Progenitor cell of endocrine pancreas (in vitro differentiated cells): Measurements from ENCODE around the gene ANGPTL2. TPM values are rescaled to one million over a fixed set of nuclear protein-coding genes. Genes with fewer than 3 reads are reported as not detected.

Experiments used
- DNase-seq: peaks from one replicate; pipeline ENCODE4 v3.0.0; 2021; ENCODE audit warnings: low spot score; ENCODE audit not compliant: unreplicated experiment
- H3K27ac Mint-ChIP-seq: 2 replicates; pipeline ENCODE4 v1.8.0; 2021; ENCODE audit warnings: mild to moderate bottlenecking, moderate library complexity, mixed read lengths
- H3K27me3 Mint-ChIP-seq: 2 replicates; pipeline ENCODE4 v1.8.0; 2021; ENCODE audit warnings: mixed read lengths
- H3K36me3 Mint-ChIP-seq: 2 replicates; pipeline ENCODE4 v1.8.0; 2022; ENCODE audit warnings: mixed read lengths; ENCODE audit not compliant: insufficient read depth
- H3K4me1 Mint-ChIP-seq: 2 replicates; pipeline ENCODE4 v1.8.0; 2021; ENCODE audit warnings: low read depth, mixed read lengths
- H3K4me3 Mint-ChIP-seq: 2 replicates; pipeline ENCODE4 v1.8.0; 2021; ENCODE audit warnings: low read depth, mild to moderate bottlenecking, moderate library complexity, mixed read lengths
- H3K9me3 Mint-ChIP-seq: 2 replicates; pipeline ENCODE4 v1.8.0; 2021; ENCODE audit warnings: low read depth, mixed read lengths
- total RNA-seq: library from RNA; stranded (reverse); gene quantifications from 2 replicates; pipeline ENCODE4 v1.2.1, GENCODE V29; 2021
- TF ChIP-seq, protein P1 (sequence below): fragments of 200-600 bp; sonication (generic); IDR thresholded peaks from one replicate; pipeline ENCODE4 v1.5.0; 2021; ENCODE audit warnings: antibody characterized with exemption, mild to moderate bottlenecking; ENCODE audit not compliant: unreplicated experiment

The ANGPTL2 gene
- total RNA-seq, 1 donor from 2014 or later = 4.7 TPM

DNA sequence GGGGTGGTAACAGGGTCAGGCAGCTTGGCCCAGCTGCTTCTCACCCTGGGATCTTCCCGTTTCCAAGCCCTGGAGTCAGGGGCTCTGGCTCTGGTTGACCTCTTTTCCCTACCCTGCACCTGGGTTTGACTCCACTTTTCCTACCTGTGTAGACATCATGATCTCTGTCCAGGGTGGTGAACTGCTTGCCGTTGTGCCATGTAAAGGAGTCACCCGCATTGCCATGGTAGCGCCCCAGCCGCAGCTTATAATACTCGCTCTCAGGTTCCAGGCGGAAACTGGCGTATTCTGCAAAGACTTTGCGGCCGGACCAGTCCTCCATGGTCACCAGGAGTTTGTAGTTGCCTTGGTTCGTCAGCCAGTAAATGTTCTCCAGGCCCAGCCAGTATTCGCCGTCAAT is 30.9 kb downstream of the ANGPTL2 start:
- Mint-ChIP-seq H3K27ac (no peak overlapping the region), H3K27me3 (no peaks in the 10 kb centered on the region), H3K9me3 (no peaks in the 10 kb centered on the region), H3K4me3 (no peak overlapping the region), H3K36me3 (peaks cover 2% of the 10 kb centered on the region), H3K4me1 (no peaks in the 10 kb centered on the region)
- DNase-seq = no peak
- TF ChIP-seq, protein P1, sequence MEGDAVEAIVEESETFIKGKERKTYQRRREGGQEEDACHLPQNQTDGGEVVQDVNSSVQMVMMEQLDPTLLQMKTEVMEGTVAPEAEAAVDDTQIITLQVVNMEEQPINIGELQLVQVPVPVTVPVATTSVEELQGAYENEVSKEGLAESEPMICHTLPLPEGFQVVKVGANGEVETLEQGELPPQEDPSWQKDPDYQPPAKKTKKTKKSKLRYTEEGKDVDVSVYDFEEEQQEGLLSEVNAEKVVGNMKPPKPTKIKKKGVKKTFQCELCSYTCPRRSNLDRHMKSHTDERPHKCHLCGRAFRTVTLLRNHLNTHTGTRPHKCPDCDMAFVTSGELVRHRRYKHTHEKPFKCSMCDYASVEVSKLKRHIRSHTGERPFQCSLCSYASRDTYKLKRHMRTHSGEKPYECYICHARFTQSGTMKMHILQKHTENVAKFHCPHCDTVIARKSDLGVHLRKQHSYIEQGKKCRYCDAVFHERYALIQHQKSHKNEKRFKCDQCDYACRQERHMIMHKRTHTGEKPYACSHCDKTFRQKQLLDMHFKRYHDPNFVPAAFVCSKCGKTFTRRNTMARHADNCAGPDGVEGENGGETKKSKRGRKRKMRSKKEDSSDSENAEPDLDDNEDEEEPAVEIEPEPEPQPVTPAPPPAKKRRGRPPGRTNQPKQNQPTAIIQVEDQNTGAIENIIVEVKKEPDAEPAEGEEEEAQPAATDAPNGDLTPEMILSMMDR = no peak

DNA sequence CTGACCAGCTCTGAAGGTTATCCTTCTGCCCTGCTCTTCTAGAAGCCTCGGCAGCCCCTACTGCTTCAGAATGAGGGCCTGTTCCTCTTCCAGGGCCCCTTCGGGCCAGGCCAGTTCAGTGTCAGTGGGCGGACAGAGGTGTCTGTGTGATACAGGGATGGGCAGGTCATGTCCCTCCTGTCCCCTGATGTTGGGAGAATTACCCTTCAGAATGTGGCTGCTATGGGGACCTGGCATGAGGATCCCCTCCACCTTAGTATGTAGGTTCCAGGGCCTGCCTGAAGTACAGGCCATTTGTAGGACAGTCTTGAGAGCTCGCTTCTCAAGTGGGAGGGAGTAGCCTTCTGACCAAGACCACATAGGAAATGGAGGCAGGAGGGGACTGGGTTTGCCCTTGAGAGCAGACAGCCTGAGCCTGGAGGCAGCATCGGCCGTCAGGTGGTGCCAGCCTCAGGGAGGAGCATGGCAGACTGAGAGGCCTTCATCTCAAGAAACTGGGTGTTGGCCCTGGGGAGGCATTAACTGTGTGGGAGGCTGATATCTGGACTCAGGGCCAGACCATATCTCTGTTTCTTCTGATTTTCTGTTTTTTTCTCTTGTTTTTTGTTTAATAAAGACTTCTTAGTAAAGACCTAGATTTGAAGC is 32.0 kb downstream of the ANGPTL2 start:
- Mint-ChIP-seq H3K36me3 (peaks cover 2% of the 10 kb centered on the region), H3K27me3 (no peaks in the 10 kb centered on the region), H3K9me3 (no peaks in the 10 kb centered on the region), H3K27ac (no peak overlapping the region), H3K4me3 (no peak overlapping the region), H3K4me1 (no peaks in the 10 kb centered on the region)
- no peak for DNase-seq
- TF ChIP-seq, protein P1 = no peak

DNA sequence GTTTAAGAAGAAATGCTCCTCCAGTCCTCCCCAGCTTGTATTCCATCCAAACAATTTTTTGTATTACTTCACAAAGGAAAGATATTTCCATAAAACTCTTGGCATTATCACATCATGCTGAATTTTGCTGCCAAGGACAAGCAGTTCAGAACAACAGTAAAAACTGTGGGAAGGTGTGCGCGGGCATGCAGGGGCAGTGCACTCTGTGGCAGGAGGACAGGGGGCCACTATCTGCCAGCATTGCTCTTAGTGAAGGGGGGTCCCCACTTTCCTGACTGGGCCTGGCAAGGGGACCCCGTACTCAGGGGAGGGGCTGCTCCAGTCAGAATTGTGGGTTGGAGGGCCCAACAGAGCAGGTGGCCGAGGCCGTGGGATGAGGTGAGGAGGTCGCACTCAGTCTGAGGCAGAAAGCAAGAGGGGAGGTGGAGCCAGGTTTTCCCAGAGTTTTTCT is 32.8 kb downstream of the ANGPTL2 start:
- DNase-seq = no peak
- Mint-ChIP-seq H3K4me3 (no peak overlapping the region), H3K27ac (no peak overlapping the region), H3K4me1 (no peaks in the 10 kb centered on the region), H3K9me3 (no peaks in the 10 kb centered on the region), H3K27me3 (no peaks in the 10 kb centered on the region), H3K36me3 (peaks cover 2% of the 10 kb centered on the region)
- TF ChIP-seq, protein P1 = no peak

DNA sequence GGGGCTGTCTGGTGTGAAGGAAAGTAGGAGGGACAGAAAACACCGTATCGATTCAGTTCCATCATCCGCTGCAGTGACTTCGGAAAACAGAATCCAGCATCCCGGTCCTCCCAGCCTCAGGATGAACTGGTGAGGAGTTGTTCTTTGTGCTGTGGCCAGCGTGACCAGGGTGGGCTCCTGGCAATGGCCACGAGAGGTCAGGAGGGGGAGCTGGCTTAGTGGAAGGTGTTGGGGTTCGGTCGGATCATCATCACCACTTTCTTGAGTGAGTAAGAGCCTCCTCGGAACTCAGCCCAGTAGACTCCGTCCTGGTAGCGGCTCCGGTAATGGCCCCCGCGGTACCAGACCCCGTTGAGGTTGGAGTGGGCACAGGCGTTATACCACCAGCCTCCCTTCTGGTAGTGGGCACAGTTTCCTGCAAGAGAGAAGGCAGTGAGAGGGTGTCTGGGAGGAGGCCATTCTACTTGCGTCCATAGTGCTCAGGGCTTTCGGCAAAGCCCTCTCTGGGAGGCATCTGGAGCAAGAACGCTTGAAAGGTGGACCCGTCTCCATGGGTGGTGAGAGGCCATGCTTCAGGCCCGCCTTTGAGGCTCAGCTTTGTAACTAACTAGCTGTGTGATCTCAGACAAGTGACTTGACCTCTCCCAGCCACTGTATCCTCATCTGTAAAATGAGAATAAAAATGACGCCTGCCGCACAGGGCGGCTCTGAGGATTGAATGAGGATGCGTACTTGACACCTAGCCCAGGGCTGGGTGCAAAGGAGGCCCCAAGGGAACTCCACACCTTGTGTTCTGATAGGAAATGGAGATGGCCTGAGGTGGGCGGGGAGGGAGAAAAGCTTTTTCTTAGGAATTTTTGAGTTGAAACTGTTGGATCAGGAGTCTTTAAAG is 33.5 kb downstream of the ANGPTL2 start:
- Mint-ChIP-seq H3K4me1 (no peaks in the 10 kb centered on the region), H3K27me3 (no peaks in the 10 kb centered on the region), H3K27ac (no peak overlapping the region), H3K9me3 (no peaks in the 10 kb centered on the region), H3K4me3 (no peak overlapping the region), H3K36me3 (peaks cover 2% of the 10 kb centered on the region)
- TF ChIP-seq, protein P1 = no peak
- DNase-seq = no peak

DNA sequence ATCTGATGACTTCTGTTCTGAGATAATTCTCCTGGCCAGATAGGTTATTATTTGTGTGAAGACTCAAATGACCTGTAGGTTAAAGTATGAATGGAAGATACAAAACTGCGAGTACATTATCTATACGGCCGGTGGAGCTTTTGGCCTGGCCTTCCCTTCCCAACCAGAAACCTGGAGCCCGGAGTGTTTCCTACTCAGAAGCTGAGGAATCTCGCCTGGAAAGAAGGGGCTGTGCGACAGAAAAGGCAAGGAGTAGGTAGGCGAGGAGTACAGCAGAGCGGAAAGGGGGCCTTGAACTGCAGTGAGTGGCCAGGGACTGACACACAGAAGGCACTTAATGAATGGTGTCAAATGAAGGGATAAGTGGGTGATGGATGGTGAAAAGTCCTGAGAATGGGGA is 34.6 kb downstream of the ANGPTL2 start:
- no peaks in the 10 kb centered on the region for H3K27me3 Mint-ChIP-seq
- TF ChIP-seq, protein P1 = no peak
- no peaks in the 10 kb centered on the region for H3K4me1 Mint-ChIP-seq
- peaks cover 2% of the 10 kb centered on the region for H3K36me3 Mint-ChIP-seq
- no peak overlapping the region for H3K4me3 Mint-ChIP-seq
- no peak for DNase-seq
- no peaks in the 10 kb centered on the region for H3K9me3 Mint-ChIP-seq
- peak overlapping the region; percentile 58 for H3K27ac Mint-ChIP-seq
